ENCODE measurements around the gene EYA2. TPM values are rescaled to one million over a fixed set of nuclear protein-coding genes. Genes with fewer than 3 reads are reported as not detected.

EYA2 gene
- total RNA-seq, 4 donors from 2014 or later: 0.60 to 4.0 (median 0.99) TPM

GRCh38 chr20:47133809-47134456 lies 239.3 kb downstream of the EYA2 start:
- in situ Hi-C loops (cut with MboI; ENCODE audit: low sequenced_read_pairs in 4 of 4): loop anchor here in 1 of 4 donors (25.0 kb wide), 1 partner anchor 372 kb away; no protein-coding TSS in a partner anchor
- Histone ChIP-seq H3K4me1 (no peaks in the 10 kb centered on the region), H3K9me3 (no peaks in the 10 kb centered on the region), H3K4me3 (no peak overlapping the region), H3K27me3 (no peaks in the 10 kb centered on the region), H3K36me3 (no peaks in the 10 kb centered on the region), H3K27ac (no peak overlapping the region)
- intact Hi-C loops (cut with DNase I; ENCODE audit: low total_unique reads): no loop called here
- no peak for ATAC-seq
- no peak for TF ChIP-seq POLR2A (IDR thresholded peaks at IDR 0.05)
- TF ChIP-seq, protein P1, sequence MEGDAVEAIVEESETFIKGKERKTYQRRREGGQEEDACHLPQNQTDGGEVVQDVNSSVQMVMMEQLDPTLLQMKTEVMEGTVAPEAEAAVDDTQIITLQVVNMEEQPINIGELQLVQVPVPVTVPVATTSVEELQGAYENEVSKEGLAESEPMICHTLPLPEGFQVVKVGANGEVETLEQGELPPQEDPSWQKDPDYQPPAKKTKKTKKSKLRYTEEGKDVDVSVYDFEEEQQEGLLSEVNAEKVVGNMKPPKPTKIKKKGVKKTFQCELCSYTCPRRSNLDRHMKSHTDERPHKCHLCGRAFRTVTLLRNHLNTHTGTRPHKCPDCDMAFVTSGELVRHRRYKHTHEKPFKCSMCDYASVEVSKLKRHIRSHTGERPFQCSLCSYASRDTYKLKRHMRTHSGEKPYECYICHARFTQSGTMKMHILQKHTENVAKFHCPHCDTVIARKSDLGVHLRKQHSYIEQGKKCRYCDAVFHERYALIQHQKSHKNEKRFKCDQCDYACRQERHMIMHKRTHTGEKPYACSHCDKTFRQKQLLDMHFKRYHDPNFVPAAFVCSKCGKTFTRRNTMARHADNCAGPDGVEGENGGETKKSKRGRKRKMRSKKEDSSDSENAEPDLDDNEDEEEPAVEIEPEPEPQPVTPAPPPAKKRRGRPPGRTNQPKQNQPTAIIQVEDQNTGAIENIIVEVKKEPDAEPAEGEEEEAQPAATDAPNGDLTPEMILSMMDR (IDR thresholded peaks at IDR 0.05 in 4 of 5, conservative IDR thresholded peaks at IDR 0.05 in 1 of 5): no peak
- no peak for DNase-seq

- DNase-seq (no peak), ATAC-seq (no peak)
- Histone ChIP-seq H3K4me1 (no peaks in the 10 kb centered on the region), H3K4me3 (no peak overlapping the region), H3K27me3 (no peaks in the 10 kb centered on the region), H3K9me3 (no peaks in the 10 kb centered on the region), H3K27ac (no peak overlapping the region), H3K36me3 (no peaks in the 10 kb centered on the region)
- intact Hi-C loops (cut with DNase I; ENCODE audit: low total_unique reads): no loop called here
- in situ Hi-C loops (cut with MboI; ENCODE audit: low sequenced_read_pairs in 4 of 4): loop anchor here in 1 of 4 donors (25.0 kb wide), 1 partner anchor 374 kb away; no protein-coding TSS in a partner anchor
- TF ChIP-seq POLR2A (IDR thresholded peaks at IDR 0.05): no peak
- TF ChIP-seq, protein P1 (IDR thresholded peaks at IDR 0.05 in 4 of 5, conservative IDR thresholded peaks at IDR 0.05 in 1 of 5): no peak
Measured at GRCh38 chr20:47136782-47137181, 242.1 kb downstream of the EYA2 start.

GRCh38 chr20:47137231-47137870 lies 242.7 kb downstream of the EYA2 start:
- Histone ChIP-seq H3K4me1 (no peaks in the 10 kb centered on the region), H3K27ac (no peak overlapping the region), H3K4me3 (no peak overlapping the region), H3K36me3 (no peaks in the 10 kb centered on the region), H3K9me3 (no peaks in the 10 kb centered on the region), H3K27me3 (no peaks in the 10 kb centered on the region)
- ATAC-seq (no peak), DNase-seq (no peak)
- intact Hi-C loops (cut with DNase I; ENCODE audit: low total_unique reads): no loop called here
- in situ Hi-C loops (cut with MboI; ENCODE audit: low sequenced_read_pairs in 4 of 4): loop anchor here in 1 of 4 donors (25.0 kb wide), 1 partner anchor 375 kb away; no protein-coding TSS in a partner anchor
- TF ChIP-seq, protein P1 (IDR thresholded peaks at IDR 0.05 in 4 of 5, conservative IDR thresholded peaks at IDR 0.05 in 1 of 5): no peak
- no peak for TF ChIP-seq POLR2A (IDR thresholded peaks at IDR 0.05)

DNA sequence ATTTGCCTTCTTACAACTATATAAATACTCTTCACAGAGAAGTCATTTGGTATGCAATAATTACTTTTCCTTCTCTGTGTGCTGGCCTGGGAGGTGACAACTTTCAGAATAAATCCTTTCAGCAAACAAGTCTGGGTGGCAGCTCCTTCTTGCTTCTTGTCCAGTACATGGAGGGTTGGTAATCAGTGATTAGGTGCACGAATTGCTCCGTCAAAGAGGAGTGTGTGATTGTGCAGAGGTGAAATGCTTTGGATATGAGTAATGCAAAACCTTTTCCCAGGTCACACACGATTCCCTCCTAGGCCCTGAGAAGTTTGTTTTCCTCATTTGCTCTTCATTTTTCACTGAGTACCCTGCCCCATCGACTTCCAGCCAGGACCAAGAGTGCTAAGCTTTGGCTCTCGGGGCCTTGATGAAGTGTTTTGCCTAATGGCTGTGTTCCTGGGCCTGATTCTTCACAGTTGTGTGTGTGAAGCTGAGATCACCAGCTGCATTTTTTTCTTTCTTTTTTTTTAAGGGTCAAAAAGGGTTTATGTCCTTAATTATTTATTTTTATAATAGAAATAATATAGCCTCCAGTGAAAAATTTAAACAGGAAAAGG lies 245.4 kb downstream of the EYA2 start:
- H3K36me3 ChIP-seq: no peaks in the 10 kb centered on the region
- H3K27me3 ChIP-seq: no peaks in the 10 kb centered on the region
- no peaks in the 10 kb centered on the region for H3K4me1 ChIP-seq
- TF ChIP-seq POLR2A (IDR thresholded peaks at IDR 0.05): no peak
- TF ChIP-seq, protein P1 (IDR thresholded peaks at IDR 0.05 in 4 of 5, conservative IDR thresholded peaks at IDR 0.05 in 1 of 5): no peak
- DNase-seq: no peak
- no peak overlapping the region for H3K4me3 ChIP-seq
- ATAC-seq: no peak
- intact Hi-C loops (cut with DNase I; ENCODE audit: low total_unique reads): no loop called here
- H3K9me3 ChIP-seq: no peaks in the 10 kb centered on the region
- no peak overlapping the region for H3K27ac ChIP-seq
- in situ Hi-C loops (cut with MboI; ENCODE audit: low sequenced_read_pairs in 4 of 4): loop anchor here in 1 of 4 donors (25.0 kb wide), 1 partner anchor 378 kb away; no protein-coding TSS in a partner anchor
